NCI-H2171 (cell line): Measurements from ENCODE around the gene RALB.
"Not testable (repeated sequence)": the region's sequence is repeated elsewhere in the genome, so short reads cannot be mapped to it uniquely, and the experiment has no call there.

Source experiments
- DNase-seq: peaks from one replicate; lab custom pipeline; 2025; lab: John Stamatoyannopoulos, UW

The RALB gene

DNA sequence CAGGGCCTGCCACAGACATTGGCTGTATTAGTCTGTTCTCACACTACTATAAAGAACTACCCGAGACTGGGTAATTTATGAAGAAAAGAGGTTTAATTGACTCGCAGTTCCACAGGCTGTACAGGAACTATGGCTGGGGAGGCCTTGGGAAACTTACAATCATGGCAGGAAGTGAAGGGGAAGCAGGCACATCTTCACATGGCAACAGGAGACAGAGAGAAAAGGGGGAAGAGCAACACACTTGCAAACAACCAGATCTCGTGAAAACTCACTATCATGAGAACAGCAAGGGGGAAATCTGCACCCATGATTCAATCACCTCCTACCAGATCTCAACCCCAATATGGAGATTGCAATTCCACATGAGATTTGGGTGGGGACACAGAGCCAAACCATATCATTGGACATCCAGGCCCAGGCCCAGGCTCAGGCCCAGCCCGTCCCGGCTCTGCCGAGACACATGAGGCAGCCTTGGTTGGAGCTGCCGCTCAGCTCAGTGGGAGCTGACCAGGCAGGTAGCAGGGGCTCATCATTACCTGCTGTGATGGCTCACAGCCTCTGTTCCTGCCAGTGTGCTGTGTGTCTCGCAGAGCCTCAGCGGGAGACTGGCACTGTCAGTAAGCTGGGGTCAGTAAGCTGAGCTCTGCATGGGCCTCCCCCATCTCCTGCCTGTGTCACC lies 8.6 kb upstream of the RALB start:
- DNase-seq: no peak

DNA sequence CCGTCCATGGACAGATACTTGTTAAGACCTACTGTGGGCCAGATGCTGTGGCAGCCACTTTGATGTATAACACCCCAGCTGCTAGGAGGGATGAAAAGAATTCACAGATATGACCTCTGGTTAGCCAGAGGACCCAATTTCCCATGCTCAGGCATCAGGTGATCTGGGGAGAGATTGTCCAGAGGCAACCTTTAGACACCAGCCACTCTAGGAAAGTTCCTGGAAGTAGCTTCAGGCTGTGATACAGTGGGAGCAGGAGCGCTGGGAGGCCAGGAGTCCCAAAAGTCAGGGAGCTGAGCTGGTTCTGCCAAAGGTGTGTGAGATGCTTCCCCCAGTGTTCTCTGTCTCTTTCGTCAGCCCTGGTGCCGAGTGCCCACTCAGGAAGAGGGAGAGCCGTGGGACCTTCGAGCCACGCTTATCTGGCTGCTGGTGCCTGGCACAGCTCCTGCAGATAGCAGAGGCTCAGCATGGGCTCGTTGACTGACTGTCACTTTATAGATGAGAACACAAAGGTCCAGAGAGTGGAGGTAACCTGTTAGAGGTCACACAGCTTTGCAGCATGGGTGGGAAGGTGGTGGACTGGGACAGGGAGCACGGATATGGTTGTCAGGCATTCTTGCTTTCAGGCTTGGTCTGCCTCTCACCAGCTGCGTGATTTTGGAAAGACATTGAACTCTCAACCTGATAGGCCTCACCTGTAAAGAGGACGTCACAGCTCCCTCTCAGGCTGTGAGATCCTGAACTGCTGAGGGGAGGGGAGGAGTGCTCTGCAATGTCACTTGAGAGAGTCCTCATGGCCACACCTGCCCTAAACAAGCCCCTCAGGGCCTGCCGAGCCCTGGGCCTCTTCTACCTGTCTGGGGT lies 7.8 kb upstream of the RALB start:
- no peak for DNase-seq

DNA sequence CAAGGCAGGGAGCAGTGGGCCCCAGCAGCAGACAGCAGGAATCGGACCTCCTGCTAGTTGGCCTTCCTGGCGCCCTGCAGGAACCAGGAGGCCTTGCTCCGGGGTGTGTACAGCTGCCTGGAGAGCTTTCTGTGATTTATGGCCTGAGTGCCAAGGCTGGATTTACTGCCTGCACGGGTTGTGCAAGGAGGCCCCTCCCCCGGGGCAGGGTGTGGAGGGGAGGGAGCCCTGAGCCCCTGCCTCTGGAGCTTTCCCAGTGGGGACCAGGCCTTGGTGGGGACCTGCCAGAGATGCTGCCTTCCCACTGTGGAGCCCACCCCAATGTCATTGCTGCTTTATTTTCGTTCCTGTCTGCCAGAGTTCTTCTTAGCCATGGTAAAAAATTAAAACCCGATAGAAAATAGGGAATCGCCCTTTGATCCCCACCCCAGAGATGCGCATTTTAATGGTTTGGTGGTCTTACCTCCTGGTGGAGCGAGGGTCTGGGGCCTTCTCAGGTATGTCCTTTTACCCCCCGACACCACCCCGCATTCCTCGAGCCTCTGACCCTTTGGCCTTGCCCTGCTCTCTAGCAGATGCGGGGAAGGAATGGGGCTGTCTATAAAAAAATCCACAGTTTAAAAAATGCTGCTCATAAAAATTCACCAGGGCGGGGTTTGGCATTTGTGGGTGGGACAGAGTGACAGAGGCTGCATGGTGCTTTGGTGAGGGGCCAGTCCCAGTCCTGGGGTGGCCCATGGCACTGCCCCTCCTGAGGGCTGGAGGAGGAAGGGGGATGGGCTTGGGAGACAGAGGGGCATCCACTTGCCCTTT lies 6.9 kb upstream of the RALB start:
- DNase-seq: no peak

DNA sequence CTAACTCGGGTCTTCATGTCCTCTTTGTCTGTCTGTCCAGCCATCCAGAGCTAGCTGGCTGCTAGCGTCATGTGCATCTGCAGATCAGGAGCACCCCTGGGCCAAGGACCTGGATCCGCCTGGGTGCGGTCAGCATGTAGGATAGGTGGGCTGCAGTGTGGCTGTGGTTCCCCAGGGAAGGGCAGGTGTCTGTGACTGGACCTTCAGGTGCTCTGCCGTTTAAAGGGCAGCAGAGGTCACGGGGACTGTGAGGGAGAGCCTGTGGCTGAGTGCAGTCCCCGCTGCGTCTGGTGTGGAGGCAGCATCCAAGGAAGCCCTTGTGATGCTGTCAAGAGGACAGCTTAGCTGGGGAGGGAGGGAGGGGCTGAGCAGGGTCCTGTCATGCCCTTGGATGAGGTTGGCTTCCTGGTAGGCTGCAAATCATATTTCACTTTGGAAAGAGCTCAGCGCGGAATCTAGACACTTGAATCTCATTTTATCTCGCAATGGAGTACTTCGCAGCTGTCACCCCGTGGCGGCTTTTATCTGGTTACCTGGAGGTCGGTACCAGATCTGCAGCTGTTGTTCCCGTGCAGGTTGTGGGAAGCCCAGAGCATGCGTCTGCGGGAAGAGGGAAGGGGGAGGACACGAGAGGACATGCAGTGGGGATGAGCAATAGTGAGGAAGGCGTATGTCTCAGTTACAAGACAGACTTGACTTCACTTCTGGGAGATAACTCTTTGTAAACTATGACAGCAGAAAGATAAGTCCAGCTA lies 5.9 kb upstream of the RALB start:
- DNase-seq: peak; percentile 77

DNA sequence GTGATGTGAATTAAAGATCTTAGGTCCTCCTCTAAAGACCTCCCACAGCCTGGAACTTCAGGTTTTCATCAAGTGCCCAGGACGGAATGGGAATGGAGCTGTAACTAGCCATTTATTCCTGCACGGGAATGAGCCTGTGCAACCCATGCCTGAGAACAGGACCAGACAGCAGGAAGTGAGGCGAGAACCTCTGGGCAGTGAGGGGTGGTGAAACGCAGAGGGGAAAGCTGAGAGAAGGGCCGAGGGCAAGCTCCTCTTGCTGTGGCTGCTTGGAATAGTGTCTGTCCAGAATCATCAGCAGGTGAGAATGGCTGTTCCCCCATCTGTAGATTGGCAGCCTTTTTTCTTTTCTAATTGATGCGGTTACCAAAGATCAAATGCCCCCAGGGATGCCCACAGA lies 4.8 kb upstream of the RALB start:
- no peak for DNase-seq

DNA sequence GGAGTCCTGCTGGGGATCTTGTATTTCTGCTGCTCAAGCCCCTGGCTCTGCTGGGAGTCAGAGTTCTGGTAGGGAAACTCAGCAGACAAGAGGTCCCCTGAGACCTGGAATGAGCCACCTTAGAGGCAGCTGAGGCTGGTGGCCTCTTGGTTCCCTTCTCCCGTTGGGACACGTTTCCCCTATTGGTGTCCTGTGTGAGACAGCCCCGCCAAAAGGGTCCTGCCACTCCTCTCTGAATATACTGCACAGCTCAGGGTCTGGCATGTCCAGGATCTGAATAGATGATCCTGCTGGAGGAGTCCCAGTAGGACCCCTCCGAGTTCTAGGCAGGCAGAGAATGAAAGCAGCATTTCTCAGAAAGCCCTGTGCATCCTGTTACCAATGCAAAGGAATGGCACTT lies 2.0 kb upstream of the RALB start:
- DNase-seq: no peak

DNA sequence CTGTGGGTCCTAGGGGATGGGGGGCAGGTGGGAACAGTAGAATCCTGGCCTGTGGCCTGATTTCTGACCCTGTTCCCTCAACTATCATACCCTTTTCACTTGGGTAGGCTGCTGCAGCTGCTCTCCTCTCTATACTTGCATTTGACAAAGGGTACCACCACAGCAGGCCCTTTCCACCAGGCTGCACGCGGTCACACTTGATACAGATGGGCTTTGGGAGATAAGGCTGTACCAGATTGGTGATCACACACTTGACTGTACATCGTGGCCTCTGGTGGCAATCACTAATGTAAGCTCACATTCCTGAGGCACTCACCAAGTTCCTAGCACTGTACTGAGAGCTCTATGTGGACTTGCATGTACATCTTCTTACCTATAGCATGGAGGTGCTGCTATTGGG lies 1.6 kb upstream of the RALB start:
- DNase-seq: no peak

DNA sequence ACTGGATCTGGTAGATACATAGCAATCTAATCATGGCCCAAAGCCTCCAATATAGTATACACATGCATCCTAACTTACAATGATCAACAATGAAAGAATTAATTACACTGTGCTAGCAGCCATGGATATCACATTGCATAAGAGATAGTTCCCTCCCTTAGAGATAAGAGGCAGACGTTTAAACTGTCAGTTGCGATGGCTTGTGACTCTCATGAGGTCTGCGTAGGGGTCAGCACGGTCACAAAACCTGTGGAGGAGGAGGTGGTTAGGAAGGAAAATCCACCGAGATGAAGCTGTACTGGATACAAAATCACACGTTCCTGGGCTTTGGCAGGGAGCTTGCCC lies 800 bp upstream of the RALB start:
- no peak for DNase-seq

DNA sequence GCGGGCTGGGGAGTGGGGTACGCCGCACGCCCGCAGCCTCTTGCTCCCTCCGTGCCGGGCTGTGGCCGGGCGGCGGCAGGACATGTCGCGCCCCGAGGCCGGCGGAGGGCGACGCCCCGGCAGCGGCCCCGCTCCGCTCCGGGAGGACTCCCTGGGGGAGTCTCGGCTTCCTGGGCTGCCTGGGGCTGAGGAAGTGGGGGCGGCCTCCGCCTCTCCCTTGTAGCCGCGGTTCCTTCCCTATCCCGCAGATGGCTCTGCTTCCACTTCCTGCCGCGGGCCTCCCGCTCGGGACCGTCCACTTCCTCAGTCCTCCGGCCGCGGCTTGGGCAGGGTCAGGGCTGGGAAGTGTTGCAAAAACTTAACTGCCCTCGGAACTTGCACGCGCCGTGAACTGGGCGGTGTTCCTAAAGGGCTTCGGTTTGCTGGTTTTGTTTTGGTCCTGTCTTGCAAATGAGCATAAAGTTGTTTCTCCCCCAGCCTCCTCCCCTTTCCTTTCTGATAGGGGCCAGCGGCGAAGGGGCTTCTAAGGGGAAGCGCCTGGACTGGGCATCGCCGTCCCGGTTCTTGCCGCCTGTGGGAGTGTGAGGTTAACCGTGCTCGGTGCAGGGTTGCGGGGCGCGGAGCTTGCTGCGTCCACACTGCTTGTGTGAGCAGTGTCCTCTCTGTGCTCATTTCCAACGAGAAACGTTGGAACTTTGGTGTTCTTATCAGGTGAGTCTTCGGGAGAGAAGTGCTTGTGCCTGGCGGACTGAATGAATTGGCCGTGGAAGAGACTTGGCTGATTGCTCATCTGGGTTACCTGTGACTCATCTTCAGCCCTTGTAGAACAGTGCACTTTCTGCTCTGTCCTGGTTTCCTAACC lies 600 bp downstream of the RALB start:
- DNase-seq: peak; percentile 36

DNA sequence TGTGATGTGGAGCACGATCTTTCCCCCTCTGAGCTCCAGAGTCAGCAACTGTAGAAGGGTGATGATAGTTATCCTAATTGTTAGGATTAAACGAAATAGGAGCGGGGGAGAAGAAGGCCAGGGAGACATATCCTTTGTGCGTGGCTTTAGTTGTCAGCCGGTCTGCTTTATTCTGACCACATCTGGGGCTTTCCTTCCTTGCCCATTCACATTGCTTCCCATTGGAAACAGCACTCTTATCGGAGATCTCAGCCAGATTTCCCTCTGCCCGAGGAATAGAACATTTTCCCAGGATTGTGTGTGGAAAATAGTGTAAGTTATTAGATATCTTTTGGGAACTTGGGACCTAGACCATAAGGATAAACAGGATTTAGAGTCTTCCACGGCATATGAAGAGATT lies 1.5 kb downstream of the RALB start:
- no peak for DNase-seq

DNA sequence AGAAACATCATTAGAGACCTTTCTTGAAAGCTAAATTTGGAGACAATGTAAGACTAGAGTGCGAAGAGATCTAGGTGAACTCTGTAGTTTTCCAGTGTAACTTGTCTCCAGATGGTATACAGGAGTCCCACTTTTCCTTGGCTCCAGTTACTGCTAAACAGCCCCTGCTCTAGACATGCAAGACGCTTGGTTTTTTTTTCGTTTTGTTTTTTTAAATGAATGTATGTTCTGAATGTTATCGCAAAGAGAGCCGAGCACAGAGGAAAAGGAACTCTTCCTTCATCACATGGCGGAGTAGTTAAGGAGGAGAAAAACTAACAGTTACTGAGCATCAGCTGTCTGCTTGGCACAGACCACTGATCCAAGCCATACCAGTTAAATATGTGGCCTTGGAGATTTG lies 2.4 kb downstream of the RALB start:
- no peak for DNase-seq

DNA sequence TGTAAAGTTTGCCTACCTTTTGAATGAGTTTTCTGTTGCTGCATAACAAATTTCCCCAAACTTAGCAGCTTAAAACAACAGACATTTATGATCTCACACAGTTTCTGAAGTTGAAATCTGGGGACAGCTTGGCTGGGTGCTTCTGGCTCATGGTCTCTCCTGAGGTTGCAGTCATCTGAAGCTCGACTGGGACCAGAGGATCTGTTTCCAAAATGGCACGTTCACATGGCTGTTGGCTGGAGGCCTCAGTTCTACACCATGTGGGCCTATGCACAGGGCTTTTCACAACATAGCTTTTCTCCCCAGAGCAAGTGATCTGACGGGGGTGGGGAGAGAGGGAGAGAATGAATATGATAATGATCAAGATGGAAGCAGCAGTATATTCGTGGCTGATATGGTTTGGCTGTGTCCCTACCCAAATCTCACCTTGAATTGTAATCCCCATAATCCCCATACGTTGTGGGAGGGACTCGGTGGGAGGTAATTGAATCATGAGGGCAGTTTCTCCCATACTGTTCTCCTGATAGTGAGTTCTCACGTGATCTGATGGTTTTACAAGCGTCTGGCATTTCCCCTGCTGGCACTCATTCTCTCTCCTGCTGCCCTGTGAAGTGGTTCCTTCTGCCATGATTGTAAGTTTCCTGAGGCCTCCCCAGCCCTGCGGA lies 3.5 kb downstream of the RALB start:
- DNase-seq: no peak

DNA sequence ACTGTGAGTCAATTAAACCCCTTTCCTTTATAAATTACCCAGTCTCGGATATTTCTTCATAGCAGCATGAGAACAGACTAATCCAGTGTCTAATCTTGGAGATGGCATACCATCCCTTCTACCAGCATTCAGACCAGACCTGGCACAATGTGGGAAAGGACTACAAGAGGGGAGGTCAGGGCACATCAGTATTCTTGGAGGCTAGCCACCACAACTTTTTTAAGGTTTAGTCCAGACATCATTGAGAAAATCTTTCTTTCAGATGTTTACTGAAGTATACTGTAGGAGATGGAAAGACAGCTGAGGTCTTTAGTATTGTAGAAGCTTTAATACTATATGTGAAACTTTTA lies 4.0 kb downstream of the RALB start:
- no peak for DNase-seq

DNA sequence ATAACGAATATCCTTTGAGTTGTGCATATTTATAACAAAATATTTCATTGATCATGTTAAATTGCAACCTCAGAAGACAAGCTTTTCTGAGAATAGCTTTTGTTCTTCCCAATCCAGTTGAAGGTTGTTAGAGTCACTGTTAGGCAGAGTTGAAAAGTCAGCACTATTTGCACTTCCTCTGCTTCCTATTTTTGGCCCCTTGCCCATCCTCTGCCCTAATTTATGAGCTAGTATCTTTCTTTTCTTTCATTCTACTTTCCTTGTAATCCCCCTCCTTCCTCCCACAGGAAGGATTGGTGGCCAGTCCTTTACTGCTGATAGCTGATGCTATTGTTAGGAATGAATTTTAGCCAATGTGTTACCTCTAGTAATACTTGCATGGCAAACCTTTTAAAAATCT lies 4.9 kb downstream of the RALB start:
- DNase-seq: no peak

DNA sequence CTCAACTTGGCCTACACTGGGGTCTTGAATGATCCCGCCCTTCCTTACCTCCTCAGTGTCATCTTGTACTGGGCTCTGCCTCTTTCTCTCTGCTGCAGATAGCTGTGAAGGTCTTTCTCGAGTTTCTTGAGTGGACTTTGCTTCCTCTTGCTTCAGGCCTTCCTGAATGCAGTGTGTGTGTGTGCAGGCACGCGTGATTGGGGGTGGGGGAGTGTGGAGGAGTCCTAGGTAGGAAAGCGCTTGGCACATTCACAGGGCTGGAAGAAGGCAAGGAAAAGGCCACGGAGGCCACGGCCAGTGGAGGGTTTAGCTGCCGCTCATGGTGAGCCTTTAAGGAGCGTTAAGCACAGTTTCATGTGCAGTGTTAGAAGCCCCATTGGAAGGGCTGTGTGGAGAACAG lies 5.5 kb downstream of the RALB start:
- no peak for DNase-seq

DNA sequence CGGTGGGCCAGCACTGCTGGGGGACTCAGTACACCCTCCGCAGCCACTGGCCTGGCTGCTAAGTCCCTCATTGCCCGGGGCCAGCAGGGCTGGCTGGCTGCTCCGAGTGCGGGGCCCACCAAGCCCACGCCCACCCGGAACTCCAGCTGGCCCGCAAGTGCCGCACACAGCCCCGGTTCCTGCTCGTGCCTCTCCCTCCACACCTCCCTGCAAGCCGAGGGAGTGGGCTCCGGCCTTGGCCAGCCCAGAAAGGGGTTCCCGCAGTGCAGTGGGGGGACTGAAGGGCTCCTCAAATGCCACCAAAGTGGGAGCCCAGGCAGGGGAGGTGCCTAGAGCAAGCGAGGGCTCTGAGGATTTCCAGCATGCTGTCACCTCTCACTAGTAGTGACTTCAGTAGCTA lies 7.3 kb downstream of the RALB start:
- not testable (repeated sequence) for DNase-seq

DNA sequence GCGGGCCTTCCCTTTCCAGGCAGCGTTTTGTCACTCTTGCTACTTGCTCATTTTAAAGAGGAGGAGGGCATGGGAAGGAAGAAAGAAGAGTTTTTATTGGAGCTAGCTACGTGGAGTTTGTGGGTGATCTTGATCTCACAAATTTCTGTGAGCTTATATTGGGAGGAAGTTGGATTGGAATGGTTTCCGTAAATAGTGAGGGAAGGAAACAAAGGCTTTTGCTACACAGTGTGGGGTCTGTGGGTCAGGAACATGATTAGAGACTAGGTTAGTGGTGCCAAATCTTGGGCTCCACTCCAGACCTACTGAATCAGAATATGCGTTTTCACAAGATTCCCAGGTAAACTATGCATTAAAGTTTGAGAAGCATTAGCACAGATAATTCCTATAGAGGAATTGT lies 8.1 kb downstream of the RALB start:
- no peak for DNase-seq

DNA sequence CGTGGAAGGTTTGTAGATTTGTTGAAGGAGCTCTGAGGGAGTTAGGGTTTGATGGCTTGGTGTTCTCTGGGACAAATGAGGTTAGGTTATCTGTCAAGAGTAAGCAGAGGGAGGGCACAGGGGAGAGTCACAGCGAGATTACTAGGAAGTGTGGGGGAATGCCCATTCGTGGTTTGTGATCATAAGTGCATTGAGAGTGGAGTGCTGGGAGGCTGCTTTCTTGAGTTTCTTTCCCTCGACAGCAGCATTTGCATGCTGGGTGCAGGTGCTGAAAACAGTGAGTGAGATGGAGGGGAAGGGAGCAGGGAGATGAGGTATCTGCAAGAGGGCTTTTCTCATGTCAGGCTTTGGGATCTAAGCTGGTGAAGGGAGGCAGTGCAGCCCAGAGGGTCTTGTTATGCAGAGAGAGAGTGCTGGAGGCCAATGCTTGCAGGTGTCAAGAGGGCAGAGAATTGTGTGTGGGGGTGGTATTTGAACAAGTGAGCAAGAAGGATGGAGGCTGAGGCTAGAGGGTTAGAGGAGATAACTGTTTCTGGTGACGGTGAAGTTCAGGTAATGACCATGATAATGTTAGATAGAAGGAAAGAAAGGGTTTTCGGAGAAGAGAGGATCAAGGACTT lies 8.8 kb downstream of the RALB start:
- no peak for DNase-seq

DNA sequence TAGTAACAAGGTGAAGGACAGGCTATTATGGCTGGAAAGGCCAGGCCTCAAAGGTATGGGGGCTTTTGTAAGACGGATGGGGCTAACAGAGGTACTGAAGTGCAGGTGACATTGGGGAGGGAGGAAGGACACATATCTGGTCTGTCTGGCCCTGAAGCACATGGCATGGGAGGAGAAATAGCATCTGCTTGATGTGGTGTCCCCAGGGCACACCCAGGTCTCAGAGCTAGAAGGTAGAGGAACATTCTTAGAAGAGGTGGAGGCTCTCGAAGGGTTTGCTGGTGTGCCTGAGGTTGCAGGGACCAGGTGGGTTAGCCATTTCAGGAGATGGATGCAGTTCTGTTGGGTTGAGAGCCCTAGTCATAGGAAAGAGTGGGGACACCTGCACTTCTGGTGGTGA lies 9.5 kb downstream of the RALB start:
- DNase-seq: no peak

DNA sequence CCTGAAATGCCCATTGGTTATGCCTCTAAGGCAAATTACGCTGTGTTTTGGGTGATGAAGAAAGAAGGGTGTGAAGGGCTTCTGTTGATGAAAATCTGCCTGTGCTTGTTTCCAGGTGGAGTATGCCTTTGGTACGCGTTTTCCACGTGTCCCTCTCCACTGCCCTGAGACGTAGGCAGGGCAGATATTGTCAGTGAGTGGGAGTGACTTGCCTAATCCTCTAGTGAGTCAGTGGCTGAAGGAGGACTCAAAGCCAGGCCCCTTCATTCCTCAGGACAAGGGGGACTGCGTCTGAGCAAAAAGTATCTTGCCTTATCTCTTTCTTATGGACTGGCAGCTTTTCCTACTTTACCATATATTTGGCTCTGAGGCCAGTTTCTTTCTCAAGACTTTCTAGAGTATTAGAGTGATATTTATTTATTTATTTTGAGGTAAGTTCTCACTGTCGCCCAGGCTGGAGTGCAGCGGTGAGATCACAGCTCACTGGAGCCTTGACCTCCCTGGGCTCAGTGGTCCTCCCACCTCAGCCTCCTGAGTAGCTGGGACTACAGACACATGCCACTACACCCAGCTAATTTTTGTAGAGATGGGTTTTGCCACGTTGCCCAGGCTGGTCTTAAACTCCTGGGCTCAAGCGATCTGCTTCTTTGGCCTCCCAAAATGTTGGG lies 10.2 kb downstream of the RALB start:
- no peak for DNase-seq
